Putamen (tissue), 1 donor: ENCODE results near the gene CROCC2.

Source experiments
- DNase-seq: peaks from one replicate; pipeline ENCODE4 v3.0.0-alpha.2; 2016; ENCODE audit warnings: low spot score

The CROCC2 gene

DNA sequence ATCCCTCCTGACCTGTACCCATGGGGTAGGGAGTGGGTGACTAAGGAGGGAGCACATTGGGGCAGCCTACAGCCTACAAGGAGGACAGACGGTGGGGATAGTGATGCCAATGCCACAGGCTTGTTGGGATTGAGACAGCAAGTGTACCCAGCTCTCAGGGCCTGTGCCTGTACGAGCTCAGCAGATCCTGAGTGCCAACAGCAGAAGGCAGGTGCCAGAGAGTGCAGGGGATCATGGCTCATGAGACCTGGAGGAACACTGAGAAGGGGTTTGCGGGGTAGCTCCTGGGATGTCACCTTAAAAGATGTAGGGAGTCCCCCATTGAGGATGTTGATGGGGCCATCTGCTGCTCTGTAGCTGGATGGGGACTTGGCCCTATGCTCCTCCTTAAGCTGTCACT is 82.0 kb downstream of the CROCC2 start:
- no peak for DNase-seq

DNA sequence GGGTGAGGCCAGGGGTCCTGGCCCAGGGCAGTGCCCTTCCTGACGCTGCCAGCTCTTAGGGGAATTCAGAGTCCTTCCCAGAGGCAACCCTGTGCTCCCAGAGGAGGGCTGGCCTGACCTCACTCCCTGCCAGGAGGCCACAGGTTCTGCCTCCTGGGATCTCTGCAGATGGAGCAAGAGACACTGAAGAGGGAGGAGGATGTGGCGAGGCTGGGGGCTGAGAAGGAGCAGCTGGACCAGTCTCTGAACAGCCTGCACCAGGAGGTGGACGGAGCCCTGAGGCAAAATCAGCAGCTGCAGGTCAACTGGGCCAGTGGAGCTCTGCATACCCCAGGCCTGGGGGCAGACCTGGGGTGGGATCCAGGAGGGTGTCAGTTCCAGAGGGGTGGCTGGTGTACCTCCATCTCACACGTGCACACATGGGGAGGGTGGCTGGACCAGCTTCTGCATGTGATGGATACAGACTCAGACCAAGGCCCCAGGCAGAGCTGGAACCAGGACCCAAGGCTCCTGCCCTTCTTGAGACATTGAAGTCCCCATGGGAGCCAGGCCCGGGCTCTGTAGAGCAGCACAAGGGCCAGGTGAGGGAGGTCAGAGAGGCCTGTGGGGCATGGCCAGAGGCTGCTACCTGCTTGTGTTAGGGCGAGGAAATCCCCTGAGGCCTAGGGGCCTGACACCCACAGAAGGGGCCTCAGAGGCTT is 82.6 kb downstream of the CROCC2 start:
- no peak for DNase-seq

DNA sequence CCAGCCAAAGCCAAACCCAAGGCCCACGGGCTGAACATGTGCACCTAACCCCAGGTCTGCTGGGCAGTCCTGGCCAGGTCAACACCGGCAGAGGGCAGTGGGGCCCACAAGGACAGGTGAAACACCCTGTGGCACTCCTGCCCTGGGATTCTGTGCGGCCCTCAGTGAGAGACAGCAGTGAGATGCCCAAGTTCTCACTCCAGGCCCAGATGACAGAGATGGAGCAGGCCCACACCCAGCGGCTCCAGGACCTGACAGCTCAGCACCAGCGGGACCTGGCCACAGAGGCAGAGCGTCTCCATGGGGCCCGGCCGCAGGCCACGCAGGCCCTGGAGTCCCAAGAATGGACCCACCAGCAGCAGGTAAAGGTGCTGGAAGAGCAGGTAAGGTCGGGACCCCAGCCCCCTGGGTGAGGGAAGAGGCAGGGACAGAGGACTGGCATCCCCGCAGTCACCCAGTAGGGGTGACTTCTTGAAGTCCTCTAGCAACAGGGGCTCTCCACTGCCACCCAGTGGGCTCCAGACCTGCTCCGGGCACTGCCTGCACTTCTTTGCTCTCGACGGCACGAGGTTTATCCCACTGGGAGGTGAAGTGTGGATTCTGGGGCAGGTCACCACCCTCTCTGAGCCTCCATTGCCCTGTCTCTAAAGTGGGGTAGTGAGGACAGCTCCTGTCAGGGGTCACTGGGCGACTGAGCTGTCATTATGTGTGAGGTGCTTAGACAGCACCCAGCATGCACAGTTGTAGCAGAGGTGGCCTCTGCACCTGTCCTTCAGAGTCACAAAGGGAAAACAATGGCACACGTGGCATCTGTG is 83.5 kb downstream of the CROCC2 start:
- no peak for DNase-seq

DNA sequence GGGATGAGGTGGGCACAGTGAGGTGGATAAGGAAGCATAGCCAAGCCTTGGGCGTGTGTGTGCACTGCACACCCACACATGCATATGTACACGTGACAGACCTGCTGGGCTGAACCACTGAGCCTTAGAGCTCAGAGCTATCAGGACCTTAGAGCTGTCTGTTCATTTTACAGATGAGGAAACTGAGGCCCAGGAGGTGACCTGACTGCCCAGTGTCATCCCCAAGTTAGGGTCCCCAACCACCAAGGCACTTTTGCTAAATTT is 84.1 kb downstream of the CROCC2 start:
- no peak for DNase-seq

DNA sequence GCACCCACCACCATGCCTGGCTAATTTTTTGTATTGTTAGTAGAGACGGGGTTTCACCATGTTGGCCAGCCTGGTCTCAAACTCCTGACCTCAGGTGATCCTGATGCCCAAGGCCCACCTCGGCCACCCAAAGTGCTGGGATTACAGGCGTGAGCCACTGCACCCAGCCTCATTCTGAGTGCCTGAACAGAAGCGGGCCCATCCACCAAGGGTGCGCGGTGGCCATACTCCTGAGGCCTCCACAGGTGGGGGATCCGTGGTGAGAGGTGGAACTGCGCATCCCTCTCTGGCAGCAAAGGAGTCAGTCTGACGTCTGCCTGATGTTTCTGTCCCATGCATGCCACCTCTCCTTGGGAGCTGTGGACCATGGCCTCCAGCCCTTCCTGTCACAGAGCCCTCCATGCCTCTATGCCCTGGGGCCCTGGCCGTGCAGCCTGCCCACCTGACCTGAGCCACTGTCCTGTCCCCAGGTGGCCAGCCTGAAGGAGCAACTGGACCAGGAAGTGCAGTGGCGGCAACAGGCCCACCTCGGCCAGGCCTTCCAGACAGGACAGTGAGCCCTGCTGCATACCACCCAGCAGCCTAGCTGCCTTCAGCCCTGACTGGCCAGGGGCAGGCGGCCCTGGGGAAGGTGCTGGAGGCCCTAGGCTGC is 84.7 kb downstream of the CROCC2 start:
- DNase-seq: no peak

- no peak for DNase-seq
Observed at GRCh38 chr2:240991378-240992263, 85.5 kb downstream of the CROCC2 start.

- no peak for DNase-seq
Observed at GRCh38 chr2:240992572-240993291, 86.6 kb downstream of the CROCC2 start.

DNA sequence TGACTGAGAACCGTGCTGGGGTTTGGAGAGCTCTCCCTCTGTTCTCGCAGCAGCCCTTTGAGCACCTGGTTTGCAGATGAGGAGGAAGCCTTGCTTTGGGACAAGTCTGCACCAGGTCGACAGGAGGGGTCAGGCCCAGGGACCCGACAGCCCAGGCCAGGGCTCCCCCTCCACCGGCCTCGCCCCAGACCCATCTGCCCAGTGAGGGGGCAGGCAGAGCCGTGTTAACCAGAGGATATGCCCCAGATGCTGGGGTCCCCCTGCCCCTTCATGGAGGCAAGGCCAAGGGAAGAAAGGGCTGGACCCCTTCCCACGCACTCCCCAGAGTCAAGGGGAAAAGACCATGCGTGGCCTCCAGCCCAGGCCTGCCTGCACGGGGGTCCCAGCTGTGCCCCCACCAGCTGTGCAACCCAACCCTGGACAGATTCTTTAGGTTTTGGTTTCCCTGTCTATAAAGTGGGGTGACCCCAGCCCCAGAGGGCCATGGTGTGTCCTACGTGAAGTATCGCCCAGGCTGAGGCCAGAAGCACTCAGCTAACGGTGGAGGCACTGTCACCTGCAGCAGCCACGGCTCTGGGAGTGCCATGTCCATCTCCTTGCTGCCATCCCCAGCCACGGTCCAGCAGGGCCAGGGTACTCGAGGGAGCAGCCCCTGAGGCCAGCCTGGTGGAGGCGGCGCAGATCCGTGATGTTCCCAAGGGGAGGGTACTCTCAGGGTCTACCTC is 87.5 kb downstream of the CROCC2 start:
- no peak for DNase-seq

- DNase-seq: no peak
Observed at GRCh38 chr2:240994171-240994896, 88.2 kb downstream of the CROCC2 start.

- DNase-seq: no peak
Observed at GRCh38 chr2:240995041-240996021, 89.2 kb downstream of the CROCC2 start.

- no peak for DNase-seq
Observed at GRCh38 chr2:240996161-240996833, 90.2 kb downstream of the CROCC2 start.

DNA sequence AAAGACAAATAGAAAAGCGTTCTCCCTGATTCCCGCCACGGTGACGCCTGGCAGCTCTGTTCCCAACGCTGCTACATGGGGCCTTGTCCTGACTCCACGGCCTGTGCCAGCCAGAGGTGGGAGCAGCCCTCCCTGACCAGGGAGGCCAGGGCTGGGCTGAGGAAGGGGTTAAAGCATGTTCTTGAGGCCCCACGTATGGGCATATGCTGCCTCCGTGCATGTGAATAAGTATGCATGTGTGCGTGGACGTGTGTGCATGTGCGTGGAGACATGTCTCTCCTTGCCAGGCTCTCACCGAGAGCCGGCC is 90.7 kb downstream of the CROCC2 start:
- DNase-seq: no peak

DNA sequence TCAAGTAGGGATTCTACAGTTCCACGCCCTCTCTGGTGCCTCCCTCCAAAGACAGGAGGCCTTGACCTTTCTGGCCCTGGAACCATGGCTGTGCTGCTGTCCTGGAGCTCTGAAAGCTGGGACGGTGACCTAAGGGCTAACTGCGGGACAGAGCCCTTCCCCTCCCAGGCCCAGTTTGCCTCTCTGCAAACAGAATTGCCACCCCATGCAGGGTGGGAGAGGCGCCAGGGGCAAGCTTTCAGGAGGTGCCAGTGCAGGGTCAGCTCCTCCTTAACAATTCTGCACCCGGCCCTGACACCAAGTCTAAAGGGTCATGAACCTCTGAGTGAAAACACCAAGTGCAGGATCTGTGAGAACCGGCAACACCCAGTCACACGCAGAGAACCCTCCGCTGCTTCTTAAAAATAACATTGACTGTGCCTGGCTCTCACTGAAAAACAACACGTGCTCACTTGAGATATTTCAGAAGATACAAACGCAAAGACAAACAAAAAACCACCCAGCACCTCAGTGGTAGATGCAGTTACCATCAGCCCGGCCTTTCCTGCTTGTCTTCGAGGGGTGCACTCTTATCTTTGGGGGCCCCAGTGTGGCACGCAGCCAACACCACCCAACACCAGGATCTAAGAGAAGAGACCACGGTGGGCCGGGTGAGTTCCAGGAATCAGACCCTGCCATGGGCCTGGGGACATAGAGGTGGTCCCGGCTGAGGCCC is 91.2 kb downstream of the CROCC2 start:
- no peak for DNase-seq

DNA sequence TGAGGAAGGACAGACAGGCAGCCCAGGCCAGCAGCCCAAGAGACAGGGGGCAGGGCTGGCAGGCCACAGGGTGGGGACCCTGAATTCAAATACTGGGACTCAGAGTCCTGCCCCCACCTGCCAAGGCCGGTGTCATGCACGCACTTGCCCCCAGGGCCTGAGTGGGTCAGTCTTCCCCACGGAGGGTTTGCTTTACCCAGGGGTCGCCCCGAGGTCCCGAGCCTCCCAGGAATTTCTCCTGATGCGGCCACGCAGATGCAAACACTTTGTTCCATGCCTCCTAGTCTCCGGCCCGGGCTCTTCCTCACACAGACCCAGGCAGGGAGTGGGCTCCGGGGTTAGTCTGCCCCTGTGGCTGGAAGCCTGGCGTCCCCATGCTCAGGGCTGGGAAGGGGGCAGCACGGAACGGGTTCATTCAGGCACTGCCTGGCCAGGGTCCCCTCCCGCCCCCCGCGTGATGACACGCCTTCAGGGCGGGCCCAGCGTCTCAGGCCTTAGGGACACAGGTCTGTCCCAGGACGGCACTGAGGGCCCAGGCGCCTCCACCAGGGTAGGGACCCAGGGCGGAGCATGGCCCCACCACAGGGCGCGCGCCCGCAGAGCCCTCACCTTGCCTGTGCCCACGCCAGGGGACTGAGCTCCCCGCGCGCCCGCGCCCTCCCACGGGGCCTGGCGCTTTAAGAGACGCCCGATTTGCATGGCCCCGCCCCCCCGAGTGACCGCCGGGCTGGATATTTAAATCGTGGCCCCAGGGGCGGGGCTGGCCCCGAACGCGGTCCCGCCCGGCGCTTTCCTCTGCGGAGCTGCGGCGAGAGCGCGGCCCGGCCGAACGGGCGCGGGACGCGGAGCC is 91.9 kb downstream of the CROCC2 start, which contains the start of gene SNED1:
Gene SNED1 (plus strand): TSS at position 763 of the 850 bp plus-strand sequence. CDS start 220 bp downstream, outside the sequence.
- DNase-seq: peak; percentile 16

GRCh38 chr2:240998706-240998994 is 92.5 kb downstream of the CROCC2 start:
- no peak for DNase-seq

DNA sequence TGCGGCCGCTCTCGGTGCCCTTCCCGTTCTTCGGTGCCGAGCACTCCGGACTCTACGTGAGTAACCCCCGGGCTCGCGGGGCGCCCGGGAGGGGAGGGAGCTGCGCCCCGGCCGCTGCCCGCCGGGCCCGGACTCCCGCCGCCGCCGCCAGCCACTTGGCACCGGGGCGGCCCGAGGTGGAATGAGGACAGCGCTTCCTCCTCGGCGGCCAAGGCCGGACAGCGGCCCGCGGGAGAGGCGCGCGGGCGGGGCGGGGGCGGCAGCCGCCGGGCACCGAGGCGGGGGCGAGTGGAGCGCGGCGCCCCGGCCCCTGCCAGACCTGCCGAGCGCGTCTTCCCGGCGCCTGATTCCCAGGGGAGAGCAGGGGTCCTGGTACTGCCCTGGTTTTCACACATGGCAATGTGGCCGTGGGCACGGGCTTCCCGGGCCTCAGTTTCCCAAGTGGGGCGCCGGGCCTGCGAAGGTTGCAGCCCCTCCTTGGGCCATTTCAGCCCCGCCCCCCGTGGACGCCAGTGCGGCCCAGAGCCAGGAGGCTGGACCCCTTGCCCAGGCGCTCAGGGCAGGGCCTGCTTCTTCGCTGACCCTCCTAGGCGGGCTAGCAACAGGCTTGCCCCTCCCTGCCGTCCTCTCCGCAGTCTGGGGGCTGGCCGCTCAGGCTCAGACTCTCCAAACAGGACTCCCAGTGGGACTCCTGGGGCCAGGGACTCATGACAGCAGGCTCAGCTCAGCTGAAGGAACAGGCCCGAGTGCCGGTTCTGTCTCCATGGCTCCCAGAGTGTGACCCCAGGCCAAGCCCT is 93.1 kb downstream of the CROCC2 start:
- DNase-seq: no peak
